Measurements from ENCODE around the gene EMSY.
"Not testable (repeated sequence)": the region's sequence is repeated elsewhere in the genome, so short reads cannot be mapped to it uniquely, and the experiment has no call there.

EMSY gene

GRCh38 chr11:76444384-76445120, at the start of gene EMSY:
Gene EMSY, plus strand, starts transcription at chr11:76445018. Its CDS starts 1,921 bp downstream, at chr11:76446939.
- no peak for TF ChIP-seq CTCF (IDR thresholded peaks at IDR 0.05; ENCODE audit: low read length, missing control alignments)
- peak; percentile 100 for DNase-seq (ENCODE audit: low read depth)
- H3K4me3 ChIP-seq (replicated peaks; ENCODE audit: low read depth, low read length), result peak within 1 kb of the TSS; percentile 97

GRCh38 chr11:76395296-76395695, 49.5 kb upstream of the EMSY start:
- TF ChIP-seq CTCF (IDR thresholded peaks at IDR 0.05; ENCODE audit: low read length, missing control alignments), result no peak
- DNase-seq (ENCODE audit: low read depth), result no peak
- no peak overlapping the region for H3K4me3 ChIP-seq (replicated peaks; ENCODE audit: low read depth, low read length)

GRCh38 chr11:76397383-76397782, 47.4 kb upstream of the EMSY start:
- TF ChIP-seq CTCF (IDR thresholded peaks at IDR 0.05; ENCODE audit: low read length, missing control alignments), result no peak
- H3K4me3 ChIP-seq (replicated peaks; ENCODE audit: low read depth, low read length), result no peak overlapping the region
- no peak for DNase-seq (ENCODE audit: low read depth)

- no peak overlapping the region for H3K4me3 ChIP-seq (replicated peaks; ENCODE audit: low read depth, low read length)
- no peak for DNase-seq (ENCODE audit: low read depth)
- TF ChIP-seq CTCF (IDR thresholded peaks at IDR 0.05; ENCODE audit: low read length, missing control alignments), result no peak
Observed at GRCh38 chr11:76400967-76401366, 43.9 kb upstream of the EMSY start.

- not testable (repeated sequence) for DNase-seq (ENCODE audit: low read depth); H3K4me3 ChIP-seq (replicated peaks; ENCODE audit: low read depth, low read length)
Observed at GRCh38 chr11:76401484-76401883, 43.3 kb upstream of the EMSY start.

GRCh38 chr11:76406359-76406758, 38.5 kb upstream of the EMSY start:
- no peak for TF ChIP-seq CTCF (IDR thresholded peaks at IDR 0.05; ENCODE audit: low read length, missing control alignments)
- H3K4me3 ChIP-seq (replicated peaks; ENCODE audit: low read depth, low read length), result no peak overlapping the region
- no peak for DNase-seq (ENCODE audit: low read depth)

- no peak for DNase-seq (ENCODE audit: low read depth)
- no peak for TF ChIP-seq CTCF (IDR thresholded peaks at IDR 0.05; ENCODE audit: low read length, missing control alignments)
- H3K4me3 ChIP-seq (replicated peaks; ENCODE audit: low read depth, low read length), result no peak overlapping the region
Observed at GRCh38 chr11:76408171-76408965, 36.5 kb upstream of the EMSY start.

Measured in fibroblast of pulmonary artery (primary cell).